Measurements from ENCODE around the gene LOXHD1. TPM values are rescaled to one million over a fixed set of nuclear protein-coding genes. Genes with fewer than 3 reads are reported as not detected.

The LOXHD1 gene
- total RNA-seq, 4 donors from 2014 or later = 1.7 to 4.9 (median 3.2) TPM

GRCh38 chr18:46573156-46573555 is 83.9 kb downstream of the LOXHD1 start:
- TF ChIP-seq CTCF (IDR thresholded peaks at IDR 0.05) = no peak
- DNase-seq (ENCODE audit: low spot score) = no peak

GRCh38 chr18:46571756-46572155 is 85.3 kb downstream of the LOXHD1 start:
- DNase-seq (ENCODE audit: low spot score) (no peak), ATAC-seq (ENCODE audit: low FRiP score) (no peak)
- no peak for TF ChIP-seq CTCF (IDR thresholded peaks at IDR 0.05)

More at GRCh38 chr18:46573156-46573555, 83.9 kb downstream of the LOXHD1 start:
- no peak for ATAC-seq (ENCODE audit: low FRiP score)

- TF ChIP-seq CTCF (IDR thresholded peaks at IDR 0.05) = no peak
- DNase-seq (ENCODE audit: low spot score) (no peak), ATAC-seq (ENCODE audit: low FRiP score) (no peak)
Measured at GRCh38 chr18:46570666-46571065, 86.4 kb downstream of the LOXHD1 start.

- no peak for TF ChIP-seq CTCF (IDR thresholded peaks at IDR 0.05)
- DNase-seq (ENCODE audit: low spot score) (no peak), ATAC-seq (ENCODE audit: low FRiP score) (no peak)
Measured at GRCh38 chr18:46570134-46570533, 86.9 kb downstream of the LOXHD1 start.

- ATAC-seq (ENCODE audit: low FRiP score) (no peak), DNase-seq (ENCODE audit: low spot score) (no peak)
- TF ChIP-seq CTCF (IDR thresholded peaks at IDR 0.05) = no peak
Measured at GRCh38 chr18:46569211-46569610, 87.8 kb downstream of the LOXHD1 start.

GRCh38 chr18:46567196-46567595 is 89.8 kb downstream of the LOXHD1 start:
- no peak for ATAC-seq (ENCODE audit: low FRiP score)
- DNase-seq (ENCODE audit: low spot score) = no peak
- no peak for TF ChIP-seq CTCF (IDR thresholded peaks at IDR 0.05)

- no peak for TF ChIP-seq CTCF (IDR thresholded peaks at IDR 0.05)
- ATAC-seq (ENCODE audit: low FRiP score) (no peak), DNase-seq (ENCODE audit: low spot score) (no peak)
Measured at GRCh38 chr18:46566111-46566510, 90.9 kb downstream of the LOXHD1 start.
